Testis (tissue), 3 donors: ENCODE results near the gene RND3. TPM values are rescaled to one million over a fixed set of nuclear protein-coding genes. Genes with fewer than 3 reads are reported as not detected.

ENCODE experiments used
- DNase-seq: peaks from one replicate; pipeline ENCODE4 v3.0.0-alpha.2; 2019
- H3K27ac ChIP-seq, 2 donors: fragments of 200-600 bp; sonication (generic); one replicate each; pipeline ENCODE4 v1.5.1; 2019
- H3K27me3 ChIP-seq: fragments of 200-600 bp; sonication (generic); one replicate; pipeline ENCODE4 v1.5.1; 2019
- H3K36me3 ChIP-seq: fragments of 200-600 bp; sonication (generic); one replicate; pipeline ENCODE4 v1.5.1; 2017; ENCODE audit warnings: low read depth; ENCODE audit errors: missing control alignments
- H3K4me1 ChIP-seq: fragments of 200-600 bp; sonication (generic); one replicate; pipeline ENCODE4 v1.5.1; 2019
- H3K4me3 ChIP-seq, 2 donors: fragments of 200-600 bp; sonication (generic); one replicate each; pipeline ENCODE4 v1.5.1; 2017 to 2019
- H3K9me3 ChIP-seq: fragments of 200-600 bp; sonication (generic); one replicate; pipeline ENCODE4 v1.5.1; 2017
- POLR2A ChIP-seq: fragments of 450-650 bp; IDR thresholded peaks from one replicate; pipeline ENCODE4 v1.6.1; 2017; ENCODE audit warnings: antibody characterized with exemption, mild to moderate bottlenecking, moderate library complexity
- WGBS, 2 donors: methylation state at CpG; one replicate each; pipeline ENCODE4 v1.1.5; 2018; 5-methylcytosine and 5-hydroxymethylcytosine counted together
- intact Hi-C: fragments of 100-400 bp; cut with DNase I; formaldehyde crosslinking; loops from one replicate; pipeline ENCODE4 v1.15.1; 2023; ENCODE audit warnings: low total_unique reads
- polyA plus RNA-seq: library from polyadenylated mRNA; stranded (reverse); fragments of 350-450 nt; fragmentation: Illumina TruSeq; extraction: RNeasy Lipid Tissue Mini Kit (QIAGEN cat#74804); gene quantifications from one replicate; pipeline ENCODE4 v1.2.3, GENCODE V29; 2014; ENCODE audit warnings: low read depth, low replicate concordance; ENCODE audit not compliant: insufficient read depth
- total RNA-seq, 2 donors: library from RNA; depleted of rRNA; stranded (reverse); fragments of >200 nt; gene quantifications; one replicate each; pipeline ENCODE4 v1.2.3, GENCODE V29; 2016
- TF ChIP-seq, protein P1 (sequence below), 3 experiments: fragments of 450-650 bp in 2 of 3; fragments of 200-600 bp in 1 of 3; sonication (generic) in 1 of 3; IDR thresholded peaks; one replicate each; pipeline ENCODE4 v1.5.1; 2016 to 2019; ENCODE audit warnings: antibody characterized with exemption in 3 of 3, mild to moderate bottlenecking in 2 of 3, moderate library complexity in 1 of 3

Gene RND3
- total and polyA plus RNA-seq, 3 donors from 2014 or later = 5.0 to 10.2 (median 8.0) TPM

DNA sequence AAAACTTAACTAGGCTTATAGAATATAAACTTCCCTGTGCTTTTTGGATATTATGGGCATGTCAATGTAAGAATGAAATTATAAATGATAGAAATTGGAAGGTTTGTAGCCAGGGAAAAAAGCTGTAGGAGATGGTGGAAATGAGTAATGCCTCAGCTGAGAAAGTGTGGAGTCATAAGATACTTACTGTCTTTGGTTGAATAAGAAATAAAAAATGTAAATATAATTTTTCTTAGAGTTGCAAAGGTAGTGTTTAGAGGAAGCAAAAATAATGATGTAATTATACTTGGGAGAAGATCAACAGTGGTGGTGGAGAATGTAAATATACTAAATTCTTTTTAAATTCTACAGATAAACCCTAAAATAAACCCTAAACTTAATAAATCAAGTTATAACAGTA is 26.2 kb upstream of the RND3 start:
- Histone ChIP-seq H3K27me3 (no peaks in the 10 kb centered on the region), H3K4me3 (no peak overlapping the region), H3K9me3 (no peaks in the 10 kb centered on the region), H3K27ac (no peak overlapping the region), H3K36me3 (no peaks in the 10 kb centered on the region), H3K4me1 (no peaks in the 10 kb centered on the region)
- intact Hi-C loops = no loop called here
- TF ChIP-seq POLR2A = no peak
- TF ChIP-seq, protein P1, sequence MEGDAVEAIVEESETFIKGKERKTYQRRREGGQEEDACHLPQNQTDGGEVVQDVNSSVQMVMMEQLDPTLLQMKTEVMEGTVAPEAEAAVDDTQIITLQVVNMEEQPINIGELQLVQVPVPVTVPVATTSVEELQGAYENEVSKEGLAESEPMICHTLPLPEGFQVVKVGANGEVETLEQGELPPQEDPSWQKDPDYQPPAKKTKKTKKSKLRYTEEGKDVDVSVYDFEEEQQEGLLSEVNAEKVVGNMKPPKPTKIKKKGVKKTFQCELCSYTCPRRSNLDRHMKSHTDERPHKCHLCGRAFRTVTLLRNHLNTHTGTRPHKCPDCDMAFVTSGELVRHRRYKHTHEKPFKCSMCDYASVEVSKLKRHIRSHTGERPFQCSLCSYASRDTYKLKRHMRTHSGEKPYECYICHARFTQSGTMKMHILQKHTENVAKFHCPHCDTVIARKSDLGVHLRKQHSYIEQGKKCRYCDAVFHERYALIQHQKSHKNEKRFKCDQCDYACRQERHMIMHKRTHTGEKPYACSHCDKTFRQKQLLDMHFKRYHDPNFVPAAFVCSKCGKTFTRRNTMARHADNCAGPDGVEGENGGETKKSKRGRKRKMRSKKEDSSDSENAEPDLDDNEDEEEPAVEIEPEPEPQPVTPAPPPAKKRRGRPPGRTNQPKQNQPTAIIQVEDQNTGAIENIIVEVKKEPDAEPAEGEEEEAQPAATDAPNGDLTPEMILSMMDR (IDR thresholded peaks at IDR 0.05) = no peak
- no peak for DNase-seq

DNA sequence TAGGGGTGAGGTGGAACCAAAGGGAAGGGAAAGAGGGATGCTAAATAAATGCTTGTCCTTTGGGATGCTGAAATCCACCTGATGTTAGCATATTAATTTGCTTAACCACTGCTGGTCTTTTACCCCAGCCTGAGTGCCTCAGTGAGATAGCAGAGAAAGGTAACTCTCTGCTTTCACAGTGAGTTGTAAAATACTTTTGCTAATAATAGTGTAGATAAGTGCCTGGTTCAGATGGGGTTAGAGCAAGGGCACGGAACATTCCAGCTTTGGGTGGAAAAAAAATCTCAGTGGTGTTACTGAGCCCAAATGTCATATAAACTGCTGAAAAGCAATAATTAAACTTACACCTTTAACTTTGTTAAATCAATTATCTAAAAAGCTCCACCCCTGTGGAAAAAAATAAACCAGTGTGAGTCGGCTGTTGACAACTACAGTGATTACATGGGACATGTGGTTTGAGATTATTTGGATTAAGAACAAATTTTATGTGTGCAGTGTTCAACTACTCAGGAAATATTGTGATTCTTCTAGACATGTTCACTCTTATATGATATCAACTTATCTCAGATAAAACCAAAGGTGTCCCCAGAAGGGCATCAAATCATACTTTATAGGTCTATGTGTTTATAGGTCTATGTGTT is 21.1 kb upstream of the RND3 start:
- intact Hi-C loops = no loop called here
- Histone ChIP-seq H3K4me1 (no peaks in the 10 kb centered on the region), H3K27ac (no peak overlapping the region), H3K9me3 (no peaks in the 10 kb centered on the region), H3K4me3 (no peak overlapping the region), H3K27me3 (no peaks in the 10 kb centered on the region), H3K36me3 (no peaks in the 10 kb centered on the region)
- no peak for DNase-seq
- TF ChIP-seq, protein P1 (IDR thresholded peaks at IDR 0.05) = no peak
- no peak for TF ChIP-seq POLR2A
- WGBS, 2 donors = 60 to 64% methylated on average over 2 of the region's 2 CpGs

DNA sequence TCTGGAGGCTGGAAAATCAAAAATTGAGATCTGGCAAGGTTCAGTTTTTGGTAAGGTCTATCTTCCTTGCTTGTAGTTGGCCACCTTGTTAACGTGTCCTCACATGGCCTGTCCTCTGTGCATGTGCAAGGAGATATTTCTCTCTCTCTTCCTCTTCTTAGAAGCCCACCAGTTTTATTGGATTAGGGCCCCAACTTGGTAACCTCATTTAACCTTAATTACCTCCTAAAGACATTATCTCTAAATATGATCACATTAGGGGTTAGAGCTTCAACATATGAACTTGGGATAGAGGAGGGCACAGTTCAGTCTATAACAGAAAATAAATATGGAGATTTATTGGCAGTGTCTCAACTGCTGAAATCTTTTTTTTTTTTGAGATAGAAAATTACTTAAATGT is 19.6 kb upstream of the RND3 start:
- H3K4me3 ChIP-seq = no peak overlapping the region
- WGBS, 2 donors = 65 to 67% methylated on average over 1 of the region's 1 CpG
- no peak overlapping the region for H3K27ac ChIP-seq
- DNase-seq = no peak
- H3K36me3 ChIP-seq = no peaks in the 10 kb centered on the region
- intact Hi-C loops = no loop called here
- H3K9me3 ChIP-seq = no peaks in the 10 kb centered on the region
- no peaks in the 10 kb centered on the region for H3K4me1 ChIP-seq
- TF ChIP-seq POLR2A = no peak
- no peaks in the 10 kb centered on the region for H3K27me3 ChIP-seq

DNA sequence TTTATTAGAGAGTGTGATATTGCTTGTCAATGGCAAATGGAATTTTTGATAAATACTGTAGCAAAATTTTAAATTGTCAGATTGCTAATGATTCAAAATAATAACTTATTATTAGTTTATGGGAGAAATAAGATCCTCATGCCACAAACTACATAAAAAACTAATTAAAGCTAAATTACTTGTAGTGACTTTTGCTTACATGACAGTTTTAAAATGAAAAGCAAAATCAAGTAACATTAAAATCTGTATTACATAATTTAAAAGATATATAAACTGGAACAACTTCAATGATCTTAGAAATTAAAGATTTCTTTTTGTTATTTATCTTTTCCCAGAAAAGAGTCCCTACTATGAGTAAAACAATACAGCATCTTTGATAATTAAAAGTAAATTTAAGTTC is 17.7 kb upstream of the RND3 start:
- no peak overlapping the region for H3K4me3 ChIP-seq
- TF ChIP-seq, protein P1 (IDR thresholded peaks at IDR 0.05) = no peak
- no peak for TF ChIP-seq POLR2A
- H3K4me1 ChIP-seq = no peaks in the 10 kb centered on the region
- H3K27ac ChIP-seq = no peak overlapping the region
- no peak for DNase-seq
- H3K27me3 ChIP-seq = no peaks in the 10 kb centered on the region
- no peaks in the 10 kb centered on the region for H3K9me3 ChIP-seq
- intact Hi-C loops = no loop called here
- H3K36me3 ChIP-seq = no peaks in the 10 kb centered on the region

DNA sequence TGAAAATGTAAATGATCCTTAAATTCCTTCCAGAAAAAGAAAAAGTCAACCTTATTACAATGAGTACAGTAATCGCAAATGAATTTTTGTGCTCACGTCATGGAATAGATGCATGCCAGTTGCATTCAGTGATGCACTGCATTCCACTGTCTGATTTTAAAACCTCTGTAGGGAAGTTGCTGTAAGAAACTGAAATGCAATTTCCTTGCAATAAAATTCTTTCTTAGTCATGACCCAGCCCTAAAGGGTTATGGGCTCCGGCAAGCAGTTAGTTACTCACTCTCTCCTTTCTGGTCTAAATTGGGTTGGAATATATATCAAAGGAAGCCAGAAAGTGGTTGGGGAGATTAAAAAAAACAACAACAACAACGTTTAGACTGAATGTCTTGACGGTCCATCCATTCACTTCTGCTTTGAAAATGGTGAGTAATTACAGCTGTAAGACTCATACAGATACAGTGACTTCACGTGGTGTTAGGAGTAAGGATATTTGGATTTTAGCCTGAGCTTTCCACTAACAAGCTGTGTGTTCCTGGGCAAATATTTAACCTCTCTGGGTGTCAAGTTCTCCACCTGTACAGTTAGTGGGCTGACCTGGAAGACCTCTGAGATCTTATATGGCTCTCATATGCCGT is 8.6 kb upstream of the RND3 start:
- no peak overlapping the region for H3K27ac ChIP-seq
- TF ChIP-seq POLR2A = no peak
- TF ChIP-seq, protein P1 (IDR thresholded peaks at IDR 0.05) = no peak
- no peaks in the 10 kb centered on the region for H3K36me3 ChIP-seq
- H3K4me1 ChIP-seq = no peaks in the 10 kb centered on the region
- intact Hi-C loops = no loop called here
- no peak overlapping the region for H3K4me3 ChIP-seq
- no peak for DNase-seq
- H3K9me3 ChIP-seq = no peaks in the 10 kb centered on the region
- 62 to 67% methylated on average over 7 of the region's 7 CpGs for WGBS, 2 donors
- H3K27me3 ChIP-seq = no peaks in the 10 kb centered on the region
